ENCODE measurements around the gene POU2F3.
A peak's percentile ranks its signal among the peaks of the same experiment; 100 is the strongest.

- TF ChIP-seq CTCF (IDR thresholded peaks at IDR 0.05), result no peak
- peak in 1 of 3 donors; percentile 33 for TF ChIP-seq POLR2AphosphoS5 (IDR thresholded peaks at IDR 0.05)
- no peak for TF ChIP-seq POLR2A (IDR thresholded peaks at IDR 0.05)
These were observed 55.2 kb downstream of the POU2F3 start for GRCh38 chr11:120295099-120295498.
